SH-SY5Y (cell line): ENCODE data around the gene MACF1.

ENCODE experiments used
- GATA2 ChIP-seq: IDR thresholded peaks from 2 replicates; pipeline ENCODE4 v1.6.1; 2011; ENCODE audit warnings: mild to moderate bottlenecking, low read depth, low read length
- GATA3 ChIP-seq: IDR thresholded peaks from 2 replicates; pipeline ENCODE4 v1.6.1; 2011; ENCODE audit warnings: low read depth, mild to moderate bottlenecking, low read length, moderate library complexity

GRCh38 chr1:39224295-39224829 is 19.9 kb downstream of the MACF1 start:
- TF ChIP-seq GATA2 (no peak), GATA3 (no peak)
